A673 (cell line): Measurements from ENCODE around the gene ZNF57. TPM values are rescaled to one million over a fixed set of nuclear protein-coding genes. Genes with fewer than 3 reads are reported as not detected.

Experiments used
- BruUV-seq: library from RNA; stranded (reverse); fragments of 400-500 nt; replicated peaks from 2 replicates; lab custom pipeline; 2021; lab: Mats Ljungman, UMichigan
- CTCF ChIA-PET: fragments of 300-600 bp; sonication (Branson Sonifier 250); formaldehyde crosslinking; loops from one replicate; lab custom pipeline; 2022; ENCODE audit warnings: antibody characterized with exemption; lab: Charles Lee
- POLR2A ChIA-PET: fragments of 300-600 bp; sonication (Branson Sonifier 250); formaldehyde crosslinking; loops from one replicate; lab custom pipeline; 2022; ENCODE audit warnings: antibody characterized with exemption; ENCODE audit not compliant: low non-redundant PET; lab: Charles Lee
- DNase-seq: peaks from one replicate; pipeline ENCODE4 v3.0.0-alpha.2; 2015; ENCODE audit warnings: low spot score
- H3K27ac ChIP-seq: fragments of 200-600 bp; sonication (generic); 2 replicates; pipeline ENCODE4 v1.5.1; 2016; ENCODE audit warnings: mixed run types, low read depth, mild to moderate bottlenecking, mixed read lengths, antibody characterized with exemption, low read length; ENCODE audit not compliant: poor library complexity, severe bottlenecking
- H3K27me3 ChIP-seq: fragments of 200-600 bp; sonication (generic); replicated peaks from 2 replicates; pipeline ENCODE4 v1.6.1; 2017; ENCODE audit warnings: mixed run types, low read depth, mild to moderate bottlenecking, mixed read lengths, antibody characterized with exemption, low read length; ENCODE audit not compliant: insufficient read depth, poor library complexity
- H3K36me3 ChIP-seq: fragments of 200-600 bp; sonication (generic); 2 replicates; pipeline ENCODE4 v1.6.1; 2016; ENCODE audit warnings: mixed run types, mild to moderate bottlenecking, mixed read lengths, antibody characterized with exemption, low read length; ENCODE audit not compliant: insufficient read depth, poor library complexity, severe bottlenecking
- H3K4me1 ChIP-seq: fragments of 200-600 bp; sonication (generic); 2 replicates; pipeline ENCODE4 v1.6.1; 2017; ENCODE audit warnings: mixed run types, mild to moderate bottlenecking, mixed read lengths, antibody characterized with exemption, low read length; ENCODE audit not compliant: insufficient read depth, poor library complexity, severe bottlenecking
- H3K4me3 ChIP-seq: fragments of 200-600 bp; sonication (generic); 2 replicates; pipeline ENCODE4 v1.5.1; 2016; ENCODE audit warnings: low read depth, mixed run types, mild to moderate bottlenecking, mixed read lengths, low read length; ENCODE audit not compliant: poor library complexity, severe bottlenecking
- H3K9me3 ChIP-seq: fragments of 200-600 bp; sonication (generic); 2 replicates; pipeline ENCODE4 v1.6.1; 2016; ENCODE audit warnings: mixed run types, low read depth, mild to moderate bottlenecking, mixed read lengths, antibody characterized with exemption, low read length; ENCODE audit not compliant: poor library complexity, severe bottlenecking
- EZH2 ChIP-seq: fragments of 200-600 bp; sonication (generic); IDR thresholded peaks from 2 replicates; pipeline ENCODE4 v1.6.1; 2017; ENCODE audit warnings: borderline replicate concordance, low read depth, mild to moderate bottlenecking, mixed read lengths, antibody characterized with exemption, low read length; ENCODE audit not compliant: poor library complexity, severe bottlenecking
- intact Hi-C: fragments of 100-400 bp; cut with micrococcal nuclease; formaldehyde crosslinking; loops from one replicate; pipeline ENCODE4 v1.10.0; 2022; ENCODE audit not compliant: unreplicated experiment
- total RNA-seq: library from RNA; stranded (reverse); gene quantifications from 2 replicates; pipeline ENCODE4 v1.2.3, GENCODE V29; 2021
- TF ChIP-seq, protein P1 (sequence below): fragments of 300-800, 200-600 bp; sonication (generic); conservative IDR thresholded peaks from 2 replicates; pipeline ENCODE4 v1.5.1; 2017; ENCODE audit warnings: low read depth, mild to moderate bottlenecking, antibody characterized with exemption, low read length, moderate library complexity, mixed read lengths

The ZNF57 gene
- total RNA-seq, 1 experiment from 2014 or later, result 5.1 TPM

DNA sequence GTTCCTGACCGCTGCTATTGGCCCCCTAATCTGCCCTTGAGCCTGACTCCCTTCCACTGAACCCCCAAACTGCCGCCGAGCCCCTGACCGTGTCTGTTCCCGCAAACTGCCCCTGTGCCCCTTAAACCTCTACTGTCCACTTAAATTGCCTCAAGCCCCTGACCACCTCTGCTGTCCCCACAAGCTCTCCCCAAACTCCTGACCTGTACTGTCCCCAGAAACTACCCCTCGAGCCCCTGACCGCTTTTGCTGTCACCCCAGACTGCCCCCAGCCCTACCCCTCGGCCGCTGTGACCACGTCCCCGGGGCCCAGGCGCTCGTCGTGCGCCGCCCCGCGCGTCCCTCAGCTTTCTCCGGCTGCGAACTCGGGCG, 43.7 kb downstream of the ZNF57 start:
- peak overlapping the region; percentile 84 for H3K4me3 ChIP-seq
- TF ChIP-seq, protein P1, sequence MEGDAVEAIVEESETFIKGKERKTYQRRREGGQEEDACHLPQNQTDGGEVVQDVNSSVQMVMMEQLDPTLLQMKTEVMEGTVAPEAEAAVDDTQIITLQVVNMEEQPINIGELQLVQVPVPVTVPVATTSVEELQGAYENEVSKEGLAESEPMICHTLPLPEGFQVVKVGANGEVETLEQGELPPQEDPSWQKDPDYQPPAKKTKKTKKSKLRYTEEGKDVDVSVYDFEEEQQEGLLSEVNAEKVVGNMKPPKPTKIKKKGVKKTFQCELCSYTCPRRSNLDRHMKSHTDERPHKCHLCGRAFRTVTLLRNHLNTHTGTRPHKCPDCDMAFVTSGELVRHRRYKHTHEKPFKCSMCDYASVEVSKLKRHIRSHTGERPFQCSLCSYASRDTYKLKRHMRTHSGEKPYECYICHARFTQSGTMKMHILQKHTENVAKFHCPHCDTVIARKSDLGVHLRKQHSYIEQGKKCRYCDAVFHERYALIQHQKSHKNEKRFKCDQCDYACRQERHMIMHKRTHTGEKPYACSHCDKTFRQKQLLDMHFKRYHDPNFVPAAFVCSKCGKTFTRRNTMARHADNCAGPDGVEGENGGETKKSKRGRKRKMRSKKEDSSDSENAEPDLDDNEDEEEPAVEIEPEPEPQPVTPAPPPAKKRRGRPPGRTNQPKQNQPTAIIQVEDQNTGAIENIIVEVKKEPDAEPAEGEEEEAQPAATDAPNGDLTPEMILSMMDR, result no peak
- no peak for TF ChIP-seq EZH2
- H3K4me1 ChIP-seq, result peaks cover 5% of the 10 kb centered on the region
- peak overlapping the region; percentile 86 for H3K27ac ChIP-seq
- H3K9me3 ChIP-seq, result no peaks in the 10 kb centered on the region
- no TSS peak for BruUV-seq
- no peak for DNase-seq
- intact Hi-C loops, result no loop called here
- no peaks in the 10 kb centered on the region for H3K27me3 ChIP-seq
- POLR2A ChIA-PET, result no interaction called here
- CTCF ChIA-PET, result interaction anchor here (0.5 kb wide), 1 partner anchor 237 kb away, joined by 5 read pairs; no protein-coding TSS in a partner anchor
- H3K36me3 ChIP-seq, result peaks cover 4% of the 10 kb centered on the region

DNA sequence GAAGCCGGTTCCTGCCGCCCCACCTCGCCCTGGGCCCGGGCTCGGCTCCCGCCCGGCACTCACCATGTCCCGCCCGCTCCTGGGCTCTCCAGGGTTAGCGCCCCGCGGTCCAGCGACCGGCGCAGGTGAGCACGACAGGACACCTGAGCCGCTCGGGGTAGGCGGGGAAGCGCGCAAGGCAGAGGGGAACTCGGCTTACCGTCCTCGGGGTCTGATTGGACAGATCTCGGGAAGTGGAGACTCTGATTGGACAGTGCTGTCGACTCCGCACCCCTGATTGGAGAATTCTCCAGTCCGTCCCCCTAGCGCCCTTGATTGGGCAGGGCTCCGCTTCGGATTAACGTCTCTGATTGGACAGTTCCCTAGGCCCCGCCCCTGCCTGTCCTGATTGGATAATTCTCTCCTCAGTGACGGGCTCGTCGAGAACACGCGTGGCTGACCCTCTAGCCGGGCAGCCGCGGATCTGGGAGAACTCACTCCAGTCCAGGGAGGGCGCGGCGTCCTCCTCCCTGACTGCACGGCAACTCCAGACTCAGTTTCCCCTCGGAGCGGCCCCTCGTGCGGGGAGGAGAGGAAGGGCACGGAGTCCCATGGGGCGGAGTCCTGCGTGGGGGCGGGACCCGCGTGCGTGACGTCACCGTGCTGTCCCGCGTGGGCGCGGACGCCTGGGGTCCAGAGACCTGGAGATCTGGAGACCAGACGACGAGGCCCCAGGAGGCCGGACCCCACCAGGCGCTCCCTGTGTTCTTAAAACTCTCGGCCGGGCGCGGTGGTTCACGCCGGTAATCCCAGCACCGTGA, 44.2 kb downstream of the ZNF57 start, which contains the start of gene ZNF77:
Gene ZNF77, minus strand, starts transcription at position 197 of the 800 bp plus-strand sequence. Its CDS starts 131 bp downstream, at position 66.
- H3K4me1 ChIP-seq, result peaks cover 8% of the 10 kb centered on the region
- intact Hi-C loops, result no loop called here
- ChIA-PET CTCF (interaction anchor here (0.5 kb wide), 1 partner anchor 237 kb away, joined by 5 read pairs; no protein-coding TSS in a partner anchor), POLR2A (interaction anchor here (0.7 kb wide), 1 partner anchor 151 kb away, joined by 7 read pairs; no protein-coding TSS in a partner anchor)
- BruUV-seq, result no TSS peak
- peak within 1 kb of the TSS; percentile 86 for H3K27ac ChIP-seq
- DNase-seq, result peak; percentile 99
- no peak for TF ChIP-seq EZH2
- TF ChIP-seq, protein P1, result no peak
- H3K9me3 ChIP-seq, result no peaks in the 10 kb centered on the region
- no peaks in the 10 kb centered on the region for H3K36me3 ChIP-seq
- no peaks in the 10 kb centered on the region for H3K27me3 ChIP-seq
- peak within 1 kb of the TSS; percentile 84 for H3K4me3 ChIP-seq

DNA sequence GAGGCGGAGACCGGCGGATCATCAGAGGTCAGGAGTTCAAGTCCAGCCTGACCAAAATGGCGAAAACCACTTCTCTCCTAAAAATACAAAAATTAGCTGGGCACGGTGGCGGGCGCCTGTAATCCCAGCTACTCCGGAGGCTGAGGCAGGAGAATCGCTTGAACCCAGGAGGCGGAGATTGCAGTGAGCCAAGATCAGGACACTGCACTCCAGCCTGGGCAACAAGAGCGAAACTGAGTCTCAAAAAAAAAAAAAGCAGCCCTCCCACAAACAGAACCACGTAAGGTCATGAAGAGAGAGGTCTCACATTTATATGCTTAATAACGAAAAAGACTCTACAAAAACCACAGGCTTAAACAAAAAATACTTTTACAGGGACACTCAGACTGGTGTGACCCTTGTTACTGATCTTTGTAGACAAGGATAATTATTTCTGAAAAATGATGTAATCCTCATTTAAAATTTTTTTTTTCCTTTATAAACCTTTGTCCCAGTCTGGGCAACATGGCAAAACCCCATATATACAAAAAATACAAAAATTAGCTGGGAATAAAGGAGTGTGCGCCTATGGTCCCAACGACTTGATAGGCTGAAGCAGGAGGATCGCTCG, 45.0 kb downstream of the ZNF57 start:
- peak overlapping the region; percentile 84 for H3K4me3 ChIP-seq
- intact Hi-C loops, result no loop called here
- H3K4me1 ChIP-seq, result peaks cover 8% of the 10 kb centered on the region
- DNase-seq, result no peak
- TF ChIP-seq, protein P1, result no peak
- no peak for TF ChIP-seq EZH2
- peak overlapping the region; percentile 86 for H3K27ac ChIP-seq
- BruUV-seq, result TSS peak; percentile 80
- H3K27me3 ChIP-seq, result no peaks in the 10 kb centered on the region
- POLR2A ChIA-PET, result interaction anchor here (0.7 to 0.8 kb wide), 2 partner anchors 152 to 262 kb away, joined by 7 read pairs; no protein-coding TSS in a partner anchor
- no peaks in the 10 kb centered on the region for H3K36me3 ChIP-seq
- CTCF ChIA-PET, result no interaction called here
- H3K9me3 ChIP-seq, result no peaks in the 10 kb centered on the region
